HG03095 (cell line): Measurements from ENCODE around the gene RPGR.

Experiments used
- ATAC-seq: cut with Tn5 transposase; IDR thresholded peaks from one replicate; pipeline ENCODE4 v1.9.1; 2021; ENCODE audit warnings: moderate library complexity; ENCODE audit not compliant: unreplicated experiment

Gene RPGR

GRCh38 chrX:38268011-38268410 lies 59.3 kb downstream of the RPGR start:
- no peak for ATAC-seq

- ATAC-seq: no peak
These were observed 64.3 kb downstream of the RPGR start for GRCh38 chrX:38262715-38263620.

GRCh38 chrX:38260231-38260630 lies 67.1 kb downstream of the RPGR start:
- no peak for ATAC-seq

DNA sequence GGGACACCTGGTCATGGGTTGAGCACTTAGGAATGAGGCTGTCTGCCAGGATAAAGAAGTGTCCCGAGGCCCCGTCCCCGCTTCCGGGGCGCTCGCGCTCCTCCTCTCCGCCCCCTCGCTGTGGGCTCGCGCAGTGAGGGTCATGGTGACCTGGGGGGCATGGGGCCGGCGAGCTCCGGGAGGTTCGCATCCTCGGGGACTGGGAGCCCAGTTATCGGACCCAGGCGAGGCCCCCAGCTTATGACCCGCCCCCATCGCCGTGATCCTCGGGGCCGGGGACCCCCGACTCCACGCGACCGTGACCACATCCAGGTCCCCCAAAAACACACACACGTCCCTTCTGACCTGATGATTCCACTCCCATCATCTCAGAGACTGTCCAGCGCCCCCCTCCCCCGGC lies 71.3 kb downstream of the RPGR start:
- no peak for ATAC-seq

GRCh38 chrX:38249965-38250364 lies 77.3 kb downstream of the RPGR start:
- ATAC-seq: no peak

- ATAC-seq: no peak
These were observed 80.3 kb downstream of the RPGR start for GRCh38 chrX:38247051-38247450.

DNA sequence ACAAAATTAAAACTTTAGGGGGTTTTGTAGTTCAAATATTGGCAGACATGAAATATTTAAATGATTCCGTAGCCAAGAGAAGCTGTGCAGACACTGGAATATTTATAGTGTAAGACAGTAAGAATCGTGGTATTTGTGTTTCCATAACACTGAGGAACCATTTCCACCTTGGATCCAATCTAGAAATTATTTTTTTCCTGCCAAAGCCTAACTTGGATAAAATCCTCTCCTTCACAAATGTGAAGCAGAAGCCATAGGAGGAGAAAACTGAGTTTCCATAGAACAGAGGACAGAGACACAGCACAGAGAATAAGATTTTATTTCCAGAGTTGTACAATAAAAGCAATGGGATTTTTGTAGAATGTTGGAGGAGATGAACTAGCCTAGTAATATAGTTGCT lies 86.8 kb downstream of the RPGR start:
- ATAC-seq: no peak

DNA sequence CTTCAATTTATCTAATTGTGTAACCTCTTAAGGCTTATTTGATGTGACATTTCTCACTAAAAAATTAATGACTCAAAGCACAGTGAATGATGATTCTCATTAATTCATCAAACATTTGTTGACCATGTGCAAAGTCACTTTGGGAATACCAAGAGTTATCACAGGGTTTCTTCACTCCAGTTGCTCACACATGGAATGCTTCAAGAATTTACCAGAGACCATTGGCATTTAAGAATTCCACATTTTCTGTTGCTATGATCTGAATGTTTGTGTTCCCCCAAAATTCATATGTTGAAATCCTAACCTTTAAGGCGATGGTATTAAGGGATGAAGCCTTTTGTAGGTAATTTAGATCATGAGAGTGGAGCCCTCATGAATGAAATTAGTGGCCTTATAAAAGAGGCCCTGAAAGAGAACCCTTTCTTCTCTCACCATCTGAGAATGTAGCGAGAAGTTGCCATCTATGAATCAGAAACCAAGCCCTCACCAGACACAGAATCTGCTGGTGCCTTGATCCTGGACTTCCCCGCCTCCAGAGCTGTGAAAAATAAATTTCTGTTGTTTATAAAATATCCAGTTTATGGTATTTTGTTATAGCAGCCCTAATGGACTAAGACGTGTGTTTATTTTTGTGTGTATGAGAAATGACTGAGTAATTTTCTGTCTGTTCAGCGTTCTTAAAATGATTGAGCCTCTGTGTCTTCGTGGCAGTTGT lies 90.3 kb downstream of the RPGR start:
- ATAC-seq: no peak

DNA sequence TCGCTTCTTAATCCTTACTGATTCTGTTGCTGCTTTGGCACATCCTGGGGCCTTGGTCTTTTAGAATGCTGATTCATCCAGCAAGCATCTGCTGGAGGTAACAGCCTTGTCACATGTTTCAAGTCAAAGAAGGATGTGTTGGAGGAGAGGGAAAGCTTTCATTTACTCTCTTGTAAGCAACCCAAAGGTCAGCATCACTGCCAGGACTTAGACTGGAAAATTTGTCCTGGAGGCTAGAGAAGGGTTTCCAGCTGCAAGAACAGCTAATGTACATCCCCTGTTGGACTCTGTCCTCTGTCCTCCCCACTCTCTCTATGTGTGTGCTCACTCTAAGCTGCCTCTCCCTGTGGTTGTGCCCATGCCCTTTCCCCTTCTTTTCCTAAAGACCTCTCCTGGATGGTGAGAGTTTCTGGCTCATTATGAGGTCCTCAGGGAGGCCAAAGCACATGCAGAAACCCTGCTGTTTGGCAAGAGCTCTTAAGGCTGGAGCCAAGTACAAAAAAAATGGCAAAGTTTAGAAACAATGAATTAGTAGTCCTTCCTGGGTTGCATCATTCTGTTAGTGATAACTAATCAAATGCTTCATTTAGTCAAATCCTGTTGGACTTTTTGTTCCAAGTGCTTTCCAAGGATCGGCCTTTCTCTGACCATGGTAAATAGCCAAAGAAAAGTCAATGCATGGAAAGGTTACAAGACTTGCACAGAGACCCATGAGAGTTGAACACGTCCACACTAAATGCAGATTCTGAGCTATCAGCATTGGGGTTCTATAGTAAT lies 93.2 kb downstream of the RPGR start:
- no peak for ATAC-seq

DNA sequence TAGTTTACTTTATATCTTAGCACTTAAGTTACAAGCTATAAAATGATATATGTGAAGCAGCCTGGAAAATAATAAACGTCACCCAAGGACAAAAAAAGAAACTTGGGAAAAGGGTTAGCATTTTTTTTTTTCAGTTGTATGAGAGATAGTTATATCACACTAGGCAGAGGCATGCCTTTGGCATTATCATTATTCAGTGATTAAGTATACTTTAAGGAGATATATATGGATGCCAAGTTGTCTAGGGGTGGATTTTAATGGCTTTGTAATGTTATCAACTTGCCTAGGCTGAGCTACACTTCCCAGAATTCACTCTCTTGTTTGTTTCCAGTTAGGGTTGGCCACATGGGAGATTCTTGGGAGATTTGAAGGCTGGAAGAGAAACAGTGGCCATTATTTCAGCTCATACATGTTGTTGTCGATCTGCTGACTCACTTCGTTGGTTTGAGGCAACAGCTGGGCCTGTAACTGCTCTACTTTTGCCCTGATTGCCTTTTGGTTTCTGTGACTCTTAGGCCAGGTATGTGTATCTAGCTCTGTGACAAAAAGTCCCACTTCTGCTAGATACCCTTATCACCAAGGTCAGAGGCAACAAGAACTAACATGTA lies 95.1 kb downstream of the RPGR start:
- ATAC-seq: no peak

DNA sequence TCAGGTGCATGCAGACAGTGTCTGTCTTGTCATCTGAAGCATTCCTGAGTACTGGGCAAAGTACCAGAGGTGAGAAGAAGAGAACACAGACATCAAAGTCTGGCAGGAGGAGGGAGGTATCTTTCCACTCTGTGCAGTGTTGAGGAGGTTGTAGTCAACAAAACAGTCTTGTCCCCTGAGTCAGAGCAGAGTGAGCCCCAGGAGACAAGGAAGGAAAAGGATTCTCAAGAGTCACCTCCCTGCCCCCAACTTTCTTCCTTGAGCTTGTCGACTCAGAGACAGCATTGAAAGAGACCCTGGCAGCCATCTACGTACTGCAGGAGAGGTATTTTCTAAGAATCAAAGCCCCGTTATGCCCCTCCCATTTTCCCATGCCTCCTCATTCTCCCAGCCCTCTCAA lies 102.2 kb downstream of the RPGR start:
- no peak for ATAC-seq

DNA sequence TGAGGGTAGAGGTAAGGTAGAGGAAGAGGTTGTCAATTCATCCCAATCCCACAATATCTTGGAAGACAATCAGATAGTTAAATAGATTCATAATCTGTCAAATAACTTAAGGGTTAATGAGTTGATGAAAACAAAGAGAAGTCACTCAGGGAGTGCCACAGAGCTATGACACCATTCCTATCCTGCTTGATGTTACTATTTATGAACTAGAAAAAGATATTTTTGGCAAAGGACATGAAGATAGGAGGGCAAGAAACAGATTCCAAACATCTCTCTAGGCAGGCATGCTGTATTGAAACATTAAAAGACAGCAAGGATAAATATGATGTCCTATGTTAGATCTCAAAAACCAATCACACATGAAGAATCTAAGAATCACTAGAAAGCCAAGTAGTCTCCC lies 103.1 kb downstream of the RPGR start:
- no peak for ATAC-seq

GRCh38 chrX:38221391-38221929 lies 105.8 kb downstream of the RPGR start:
- ATAC-seq: no peak

DNA sequence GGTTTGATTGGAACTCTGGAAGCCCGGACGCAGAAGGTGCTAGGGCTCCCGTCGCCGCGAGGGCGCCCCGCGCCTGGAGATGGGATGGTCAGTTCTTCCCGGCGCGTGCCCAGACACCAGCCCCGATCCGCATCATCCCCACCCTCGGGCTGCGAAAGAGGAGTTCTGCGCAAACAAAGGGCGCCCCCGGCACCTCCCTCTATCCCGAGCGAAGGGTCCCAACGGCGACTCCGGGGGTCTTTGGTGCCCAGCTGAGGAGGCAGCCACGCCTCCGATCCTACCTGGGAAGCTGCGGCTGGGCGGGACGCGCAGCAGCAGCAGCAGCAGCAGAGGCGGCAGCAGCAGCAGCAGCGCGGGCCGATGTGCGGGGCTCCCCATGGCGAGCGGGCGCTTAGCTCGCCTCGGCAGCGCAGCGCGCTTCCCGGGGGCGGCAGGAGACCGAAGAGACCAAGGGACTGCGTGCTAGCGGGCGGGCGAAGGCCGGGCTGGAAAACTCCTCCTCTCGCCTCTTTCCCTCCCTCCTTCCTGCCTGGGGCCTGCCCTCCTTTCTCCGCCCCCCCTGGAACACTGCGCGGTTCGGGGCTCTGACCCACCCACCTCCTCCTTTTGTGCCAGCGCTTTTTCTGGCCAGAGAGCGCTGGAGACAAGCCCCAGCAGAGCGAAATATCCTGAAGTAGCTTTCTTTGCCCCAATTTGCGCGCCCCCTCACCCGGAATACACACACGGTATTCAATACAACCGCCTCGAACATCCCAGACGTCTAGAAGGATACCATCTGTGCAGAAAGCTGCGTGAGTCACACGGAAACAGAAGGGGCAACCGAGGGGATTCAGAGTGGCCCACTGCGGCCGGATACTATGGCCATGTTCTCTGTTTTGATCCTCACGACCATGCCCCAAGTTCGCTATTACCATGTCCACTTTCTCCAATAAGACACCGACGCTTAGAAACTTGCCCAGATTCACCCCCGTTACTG lies 106.6 kb downstream of the RPGR start, which contains the start of gene SRPX:
TSS of gene SRPX (minus strand) at position 457 of the 976 bp plus-strand sequence. CDS start at position 378, 79 bp downstream.
- no peak for ATAC-seq

DNA sequence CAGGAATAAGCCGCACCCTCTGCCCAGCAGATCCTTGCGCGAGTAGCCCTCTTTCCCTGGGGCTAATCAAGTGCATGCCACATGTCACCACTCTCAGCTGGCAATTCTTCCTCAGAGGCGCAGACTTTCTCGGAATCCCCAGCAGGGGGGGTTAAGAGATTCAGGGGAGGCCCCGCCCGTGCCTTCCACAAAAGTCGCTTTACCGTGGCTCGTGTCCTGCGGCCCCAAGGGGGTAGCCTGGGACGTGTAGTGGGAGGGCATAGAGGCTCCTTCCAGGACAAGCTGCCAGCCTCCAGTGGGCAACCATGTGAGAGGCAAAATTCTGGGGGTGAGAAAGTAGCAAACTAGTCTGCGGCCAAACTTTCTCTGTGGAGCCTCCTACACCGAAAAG lies 107.3 kb downstream of the RPGR start:
- no peak for ATAC-seq
